Measurements from ENCODE around the gene PROSER3.
"Not testable (repeated sequence)": the region's sequence is repeated elsewhere in the genome, so short reads cannot be mapped to it uniquely, and the experiment has no call there.

Gene PROSER3

GRCh38 chr19:35792312-35792711 is 34.3 kb downstream of the PROSER3 start:
- no peak for DNase-seq (ENCODE audit: low spot score)

DNA sequence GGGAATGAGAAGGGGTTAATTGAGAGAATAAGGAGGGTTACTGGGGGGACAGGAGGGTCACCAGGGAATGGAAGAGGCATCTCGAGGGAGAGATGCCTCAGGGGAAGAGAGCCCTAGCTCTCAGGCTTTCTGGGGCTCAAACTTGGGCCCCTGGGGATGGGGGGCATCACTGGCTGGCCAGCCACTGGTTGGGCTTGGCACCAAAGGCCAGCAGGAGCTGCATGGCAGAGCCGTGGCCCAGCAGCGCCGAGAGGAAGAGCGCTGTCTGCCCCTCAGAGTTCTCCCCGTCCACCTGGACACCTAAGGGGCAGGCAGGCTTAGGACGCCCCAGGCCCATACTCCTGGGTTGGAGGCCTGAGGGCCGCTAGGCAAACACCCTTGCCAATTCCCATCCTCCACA is 34.9 kb downstream of the PROSER3 start:
- DNase-seq (ENCODE audit: low spot score) = no peak

GRCh38 chr19:35793381-35794165 is 35.6 kb downstream of the PROSER3 start:
- no peak for DNase-seq (ENCODE audit: low spot score)

- not testable (repeated sequence) for DNase-seq (ENCODE audit: low spot score)
Measured at GRCh38 chr19:35795564-35795963, 37.6 kb downstream of the PROSER3 start.

GRCh38 chr19:35796645-35797542 is 38.9 kb downstream of the PROSER3 start:
- no peak for DNase-seq (ENCODE audit: low spot score)

DNA sequence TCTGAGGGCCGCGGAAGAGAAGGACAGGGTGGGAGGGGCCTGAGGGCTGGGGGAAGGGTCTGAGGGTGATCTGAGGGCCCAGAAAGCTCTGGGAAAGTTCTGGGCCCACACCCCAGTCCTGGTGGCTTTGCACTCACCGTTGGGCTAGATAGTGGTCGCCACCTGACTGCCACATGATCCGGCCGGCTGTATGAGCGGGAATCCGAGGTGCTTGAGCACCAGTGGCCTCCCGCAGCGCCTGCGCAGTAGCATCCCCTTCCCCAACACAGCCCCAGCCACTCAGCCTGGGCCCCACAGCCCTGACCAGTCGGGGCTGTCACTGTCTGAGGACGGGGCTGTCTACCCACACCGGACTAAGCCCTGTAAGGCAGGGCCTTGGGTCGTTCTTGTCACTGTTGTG is 39.7 kb downstream of the PROSER3 start:
- DNase-seq (ENCODE audit: low spot score) = no peak

DNA sequence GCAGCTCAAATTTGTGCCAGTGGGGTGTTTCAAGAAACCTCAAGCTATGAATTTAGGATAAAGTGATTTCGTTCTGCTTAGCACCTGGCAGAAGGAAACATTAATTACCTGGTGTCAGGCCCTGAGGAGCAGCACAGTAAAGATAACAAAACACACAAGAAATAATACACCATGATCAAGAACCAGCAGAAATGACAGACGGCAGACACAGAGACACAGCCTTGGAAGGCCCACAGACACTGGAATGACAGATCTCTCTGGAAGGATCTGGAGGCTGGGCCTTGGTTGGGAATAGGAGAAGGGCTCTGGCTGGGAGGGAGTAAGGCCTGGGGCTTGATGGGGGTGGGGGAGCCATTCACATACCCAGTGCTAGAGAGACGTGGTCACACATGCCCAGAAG is 43.9 kb downstream of the PROSER3 start:
- no peak for DNase-seq (ENCODE audit: low spot score)

DNA sequence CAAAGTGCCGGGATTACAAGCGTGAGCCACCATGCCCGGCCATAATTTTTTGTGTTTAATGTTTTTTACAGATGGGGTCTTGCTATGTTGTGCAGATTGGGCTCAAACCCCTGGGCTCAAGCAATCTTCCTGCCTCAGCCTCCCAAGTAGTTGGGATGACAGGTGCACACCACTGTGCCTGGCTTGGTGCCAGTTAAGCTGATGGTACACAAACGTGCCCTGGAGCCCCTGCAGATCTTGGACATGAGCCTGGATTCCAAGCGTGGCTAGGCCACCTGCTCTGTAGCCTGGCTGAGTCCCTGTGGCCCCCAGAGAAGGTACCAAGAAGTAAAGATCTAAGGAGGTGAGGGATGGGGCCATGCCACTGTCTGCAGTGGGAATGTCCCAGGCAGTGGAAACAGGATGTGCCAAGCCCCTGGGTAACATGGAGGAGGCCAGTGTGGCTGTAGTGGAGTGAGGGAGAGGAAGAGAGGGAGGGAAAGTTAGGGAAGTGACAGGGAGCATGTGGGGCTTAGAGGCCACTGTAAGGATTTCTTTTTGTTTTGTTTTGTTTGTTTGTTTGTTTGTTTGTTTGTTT is 47.6 kb downstream of the PROSER3 start:
- no peak for DNase-seq (ENCODE audit: low spot score)

GRCh38 chr19:35806597-35806996 is 48.6 kb downstream of the PROSER3 start:
- DNase-seq (ENCODE audit: low spot score) = no peak

DNA sequence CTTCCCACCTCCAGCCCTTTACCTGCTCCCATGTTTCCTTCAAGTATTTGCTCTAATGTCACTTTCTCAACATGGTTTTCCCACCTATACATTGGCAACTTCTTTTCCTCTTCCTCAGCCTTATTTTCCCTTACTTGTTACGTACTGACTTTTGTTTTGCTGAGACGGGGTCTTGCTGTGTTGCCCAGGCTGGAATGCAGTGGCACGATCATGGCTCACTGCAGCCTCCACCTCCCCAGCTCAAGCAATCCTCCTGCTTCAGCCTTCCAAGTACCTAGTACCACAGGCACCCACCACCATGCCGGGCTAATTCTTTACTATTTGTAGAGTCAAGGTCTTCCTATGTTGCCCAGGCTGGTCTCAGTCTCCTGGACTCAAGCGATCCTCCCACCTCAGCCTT is 49.7 kb downstream of the PROSER3 start:
- no peak for DNase-seq (ENCODE audit: low spot score)

GRCh38 chr19:35811317-35812219 is 53.6 kb downstream of the PROSER3 start:
- DNase-seq (ENCODE audit: low spot score) = no peak

GRCh38 chr19:35812220-35813042 is 54.5 kb downstream of the PROSER3 start, which contains the start of gene PRODH2:
TSS of gene PRODH2 (minus strand) at chr19:35812845. CDS start at chr19:35812805, 40 bp downstream.
- no peak for DNase-seq (ENCODE audit: low spot score)

- no peak for DNase-seq (ENCODE audit: low spot score)
Measured at GRCh38 chr19:35813043-35813890, 55.3 kb downstream of the PROSER3 start.

DNA sequence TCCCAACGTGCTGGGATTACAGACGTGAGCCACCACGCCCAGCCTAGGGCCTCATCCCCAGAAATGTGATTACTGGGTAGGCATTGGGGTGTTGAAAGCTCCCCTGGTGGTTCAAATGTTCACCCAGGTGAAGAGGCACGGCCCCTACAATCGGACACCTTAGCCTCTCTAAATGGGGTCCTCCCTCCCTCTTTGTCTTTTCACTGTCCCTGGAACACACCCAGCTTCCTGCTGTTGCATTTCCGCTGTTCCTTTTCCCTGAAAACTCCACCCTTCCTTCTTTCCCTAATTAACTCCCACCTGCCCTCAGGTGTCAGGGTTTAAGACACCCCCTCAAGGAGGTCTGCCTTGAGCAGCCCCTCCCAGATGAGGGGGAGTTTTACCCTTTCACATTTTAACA is 58.3 kb downstream of the PROSER3 start:
- DNase-seq (ENCODE audit: low spot score) = no peak

- DNase-seq (ENCODE audit: low spot score) = no peak
Measured at GRCh38 chr19:35816846-35817245, 58.9 kb downstream of the PROSER3 start.

- DNase-seq (ENCODE audit: low spot score) = no peak
Measured at GRCh38 chr19:35818445-35818844, 60.5 kb downstream of the PROSER3 start.
